ENCODE results near the gene OR52I1. TPM values are rescaled to one million over a fixed set of nuclear protein-coding genes. Genes with fewer than 3 reads are reported as not detected.

OR52I1 gene
- total RNA-seq, 1 donor from 2014 or later = not detected

DNA sequence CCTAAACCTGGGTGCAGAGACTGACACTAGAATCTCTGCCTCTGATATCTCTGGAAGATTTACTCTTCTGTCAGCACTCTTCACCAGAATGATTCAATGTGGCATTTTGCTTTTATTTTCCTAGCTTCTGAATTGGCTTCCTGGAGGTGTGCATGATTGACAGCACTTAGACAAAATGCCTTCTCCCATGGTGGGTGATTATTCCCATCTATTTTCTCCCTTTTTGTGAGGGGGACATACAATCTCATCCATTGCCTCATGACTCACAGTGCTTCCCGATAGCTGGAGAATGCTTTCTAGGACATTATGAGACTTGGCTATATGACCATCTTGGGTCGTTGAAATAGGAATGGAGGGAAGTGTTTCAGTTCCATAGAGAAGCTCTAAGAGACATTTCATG, 18.1 kb downstream of the OR52I1 start:
- no peak for DNase-seq

DNA sequence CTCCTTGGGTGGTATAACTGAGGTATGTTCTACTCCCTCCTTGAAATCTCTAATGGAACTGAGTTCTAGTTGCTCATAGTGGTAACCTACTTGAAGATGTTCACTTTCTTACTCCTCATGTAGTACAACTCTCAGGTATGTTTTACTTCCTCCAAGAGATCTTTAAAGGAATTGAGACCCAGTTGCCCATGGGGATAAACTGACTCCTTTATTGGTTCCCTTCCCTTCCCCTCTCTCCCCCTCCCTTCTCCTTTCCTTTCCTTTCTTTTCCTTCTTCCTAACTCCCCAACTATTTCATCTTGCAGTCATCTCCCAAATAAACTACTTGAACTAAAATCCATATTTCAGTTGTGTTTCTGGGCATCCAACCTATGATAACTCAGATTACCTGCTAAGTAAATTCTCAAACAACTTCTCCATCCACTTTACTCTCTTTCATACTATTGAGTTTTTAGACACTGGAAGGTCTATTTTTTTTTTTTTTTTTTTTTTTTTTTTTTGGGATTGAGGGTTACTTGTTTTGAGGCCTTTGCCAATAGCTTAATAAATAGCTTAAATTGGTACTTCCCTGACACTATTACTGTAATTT, 22.1 kb downstream of the OR52I1 start:
- no peak for DNase-seq

DNA sequence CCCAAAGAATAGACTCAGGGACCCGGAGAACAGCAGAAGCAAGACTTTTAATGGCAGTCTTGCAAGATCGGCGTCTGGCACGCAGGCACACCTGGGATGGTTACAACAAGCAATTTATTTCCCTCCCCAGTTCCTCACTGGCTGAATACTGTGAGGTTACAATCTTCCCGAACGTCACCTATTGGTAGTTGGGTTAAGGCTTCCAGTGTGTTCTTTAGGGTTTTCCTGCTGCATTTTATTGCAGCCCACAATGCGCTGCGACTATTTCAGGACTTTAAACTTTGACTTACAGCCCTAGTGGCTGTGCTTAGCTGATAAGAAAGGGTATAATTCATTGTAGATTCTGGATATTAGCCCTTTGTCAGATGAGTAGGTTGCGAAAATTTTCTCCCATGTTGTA, 25.7 kb downstream of the OR52I1 start:
- DNase-seq = no peak

DNA sequence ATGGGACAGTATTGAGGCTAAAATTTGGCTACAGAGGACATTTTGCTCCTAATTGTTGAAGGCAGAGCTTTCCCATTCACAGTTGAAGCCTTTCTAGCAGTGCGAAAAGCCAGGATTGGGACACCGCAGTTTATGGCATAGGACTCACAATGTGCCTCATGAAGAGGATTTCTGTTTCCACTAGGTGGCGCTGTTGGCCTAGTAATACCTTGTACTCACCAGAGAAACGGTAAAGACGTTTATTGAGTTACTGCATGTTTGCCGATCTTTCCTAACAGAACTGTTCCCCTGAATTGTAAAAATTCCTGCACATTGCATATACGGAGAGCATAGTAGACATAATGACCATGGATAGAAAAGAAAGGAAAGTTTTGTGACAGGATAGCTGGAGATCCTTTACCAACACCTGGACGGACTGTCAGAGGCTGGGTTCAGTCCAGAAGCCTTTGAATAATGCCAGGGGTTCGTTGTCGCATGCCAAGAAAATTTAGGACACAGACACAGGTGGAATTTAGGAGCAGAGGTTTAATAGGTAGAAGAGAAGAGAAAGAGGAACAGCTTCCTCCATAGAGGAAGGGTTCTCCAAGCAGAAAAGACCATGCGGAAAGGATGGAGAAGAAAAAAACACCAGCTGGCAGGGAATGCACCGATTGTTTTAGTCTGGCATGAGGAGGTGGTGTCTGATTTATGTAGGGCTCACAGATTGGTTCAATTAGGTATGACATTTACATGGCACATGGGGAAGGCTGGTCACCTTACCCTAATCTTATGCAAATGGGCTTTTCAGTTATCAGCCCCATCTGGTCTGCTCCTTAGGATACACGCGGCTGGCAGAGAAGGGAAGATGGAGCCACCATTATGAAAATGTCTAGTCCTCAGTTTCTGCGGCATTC, 32.6 kb downstream of the OR52I1 start:
- peak; percentile 7 for DNase-seq

DNA sequence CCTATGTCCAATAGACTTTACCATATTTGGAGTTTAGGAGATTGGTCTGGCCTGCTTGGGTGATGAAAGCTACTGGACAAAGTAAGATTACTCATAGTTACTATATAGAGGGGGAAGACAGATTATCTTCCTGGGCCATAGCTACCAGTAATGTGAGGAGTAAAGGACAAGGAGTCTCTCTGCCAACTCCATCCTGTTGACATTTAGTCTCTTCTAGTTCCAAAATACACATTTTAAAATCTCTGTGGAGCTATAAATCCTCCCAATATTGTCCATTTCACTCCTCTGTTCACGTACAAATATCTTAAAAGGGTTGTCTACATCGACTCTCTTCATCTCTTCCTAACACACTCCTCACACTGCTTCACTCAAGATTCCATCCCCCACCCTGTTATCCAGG, 42.3 kb downstream of the OR52I1 start:
- no peak for DNase-seq

DNA sequence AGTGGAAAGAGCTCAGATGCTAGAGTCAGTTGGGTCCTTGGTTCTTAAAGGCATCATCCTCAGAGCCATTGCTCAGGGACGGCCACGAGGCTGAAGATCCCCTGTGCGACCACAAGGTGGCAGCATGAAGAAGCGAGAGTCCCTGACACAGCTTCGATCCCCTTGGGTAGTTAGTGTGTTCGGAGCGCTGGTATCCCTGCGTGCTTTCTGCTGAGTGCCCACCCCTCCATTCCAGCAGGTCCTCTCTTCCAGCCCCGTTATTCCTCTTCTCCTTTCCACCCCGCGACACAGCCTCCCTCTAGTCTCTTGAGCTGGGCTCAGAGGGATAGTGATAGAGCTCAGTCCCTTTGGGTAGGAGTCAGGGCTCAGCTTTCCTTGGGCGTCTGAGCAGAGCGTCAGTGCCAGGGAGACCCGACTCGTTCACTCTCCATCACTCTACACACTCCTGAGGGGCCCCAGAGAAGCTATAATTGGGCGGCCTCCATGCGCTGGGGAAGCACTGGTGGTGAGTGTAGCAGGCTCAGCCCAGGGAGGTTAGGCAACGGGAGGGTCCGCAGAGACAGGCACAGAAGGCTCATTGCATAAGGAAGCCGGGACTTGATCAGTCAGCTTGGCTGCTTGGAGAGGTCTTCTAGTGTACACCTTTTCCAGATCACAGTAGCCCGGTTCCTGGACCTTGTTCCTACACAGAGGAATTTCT, 43.3 kb downstream of the OR52I1 start, which contains the start of gene OR51D1:
Gene OR51D1 (plus strand): TSS at position 516 of the 700 bp plus-strand sequence. CDS start 2,314 bp downstream, outside the sequence.
- DNase-seq = peak; percentile 33

DNA sequence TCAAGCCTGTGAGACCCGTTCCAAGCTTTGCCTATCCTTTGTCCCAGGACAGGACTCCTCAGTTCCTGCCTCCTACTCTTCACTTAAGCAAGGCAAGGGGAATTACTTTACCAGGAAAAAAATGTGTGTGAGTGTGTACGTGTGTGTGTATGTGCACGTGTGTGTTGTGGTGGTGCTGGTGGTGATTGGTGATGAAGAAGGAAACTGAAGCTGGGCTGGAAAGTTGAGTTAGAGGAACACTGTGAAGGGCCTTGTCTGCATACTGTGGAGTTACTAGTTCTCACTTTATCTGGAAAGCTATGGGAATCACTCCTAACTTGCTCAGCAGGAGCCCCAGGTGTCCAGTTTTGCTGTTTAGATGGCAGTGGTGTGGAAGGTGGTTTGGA, 43.8 kb downstream of the OR52I1 start:
- no peak for DNase-seq

DNA sequence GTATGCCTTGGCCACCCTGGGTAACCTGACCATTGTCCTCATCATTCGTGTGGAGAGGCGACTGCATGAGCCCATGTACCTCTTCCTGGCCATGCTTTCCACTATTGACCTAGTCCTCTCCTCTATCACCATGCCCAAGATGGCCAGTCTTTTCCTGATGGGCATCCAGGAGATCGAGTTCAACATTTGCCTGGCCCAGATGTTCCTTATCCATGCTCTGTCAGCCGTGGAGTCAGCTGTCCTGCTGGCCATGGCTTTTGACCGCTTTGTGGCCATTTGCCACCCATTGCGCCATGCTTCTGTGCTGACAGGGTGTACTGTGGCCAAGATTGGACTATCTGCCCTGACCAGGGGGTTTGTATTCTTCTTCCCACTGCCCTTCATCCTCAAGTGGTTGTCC, 46.1 kb downstream of the OR52I1 start:
- no peak for DNase-seq

DNA sequence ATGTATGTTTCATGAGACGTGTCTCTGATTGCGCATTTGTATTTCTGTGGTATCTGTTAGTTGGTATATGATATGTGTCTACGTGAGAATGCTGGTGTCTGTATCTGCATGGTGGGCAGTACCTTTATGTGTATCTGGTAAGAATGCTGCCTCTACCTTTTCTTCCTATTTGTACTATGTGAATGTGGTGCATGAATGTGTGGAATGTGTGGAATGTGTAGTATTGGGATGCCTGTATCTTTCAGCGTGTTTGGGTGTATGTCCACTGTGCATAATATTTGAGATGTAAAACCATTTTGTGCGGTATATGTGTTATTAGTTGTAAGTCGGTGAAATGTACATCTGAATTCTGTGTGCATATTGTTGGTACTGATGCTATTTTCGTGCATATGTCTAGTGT, 47.7 kb downstream of the OR52I1 start:
- DNase-seq = no peak

DNA sequence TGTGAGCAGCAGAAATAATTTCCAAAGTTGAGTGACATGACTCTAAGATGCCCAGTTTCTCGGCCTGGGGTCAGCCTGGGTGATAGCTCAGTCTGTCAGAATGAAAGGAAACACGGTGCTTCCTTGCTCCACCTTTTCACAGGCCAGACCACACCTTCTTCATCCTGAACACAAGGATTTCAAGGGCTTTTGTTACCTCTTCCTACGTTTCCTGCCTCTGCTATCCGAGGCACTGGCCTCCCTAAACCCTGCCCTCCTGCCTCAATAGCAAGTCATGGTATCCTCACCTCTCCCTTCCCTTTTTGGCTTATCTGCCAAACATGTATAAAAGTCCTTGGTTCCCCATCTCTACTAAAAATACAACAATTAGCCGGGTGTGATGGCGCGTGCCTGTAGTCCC, 48.2 kb downstream of the OR52I1 start:
- DNase-seq = no peak

DNA sequence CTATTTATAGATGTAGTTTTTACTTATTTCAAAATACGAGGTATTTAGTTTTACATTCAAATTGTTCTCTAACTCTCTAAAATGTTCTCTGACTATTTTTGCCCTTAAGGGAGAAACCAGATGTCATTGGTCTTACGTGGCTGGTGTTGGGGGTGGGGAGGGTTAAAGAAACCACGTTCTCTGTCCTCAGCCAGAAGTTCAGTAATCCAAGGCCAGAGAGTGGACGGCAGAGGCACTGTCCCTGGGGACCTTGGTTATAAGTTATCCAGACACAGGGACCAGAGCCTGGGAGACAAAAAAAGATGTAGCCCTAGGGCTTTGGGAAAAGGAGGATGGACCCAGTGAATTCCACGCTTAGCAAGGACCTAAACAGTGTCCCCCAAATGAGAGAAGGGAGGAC, 49.2 kb downstream of the OR52I1 start:
- DNase-seq = no peak

DNA sequence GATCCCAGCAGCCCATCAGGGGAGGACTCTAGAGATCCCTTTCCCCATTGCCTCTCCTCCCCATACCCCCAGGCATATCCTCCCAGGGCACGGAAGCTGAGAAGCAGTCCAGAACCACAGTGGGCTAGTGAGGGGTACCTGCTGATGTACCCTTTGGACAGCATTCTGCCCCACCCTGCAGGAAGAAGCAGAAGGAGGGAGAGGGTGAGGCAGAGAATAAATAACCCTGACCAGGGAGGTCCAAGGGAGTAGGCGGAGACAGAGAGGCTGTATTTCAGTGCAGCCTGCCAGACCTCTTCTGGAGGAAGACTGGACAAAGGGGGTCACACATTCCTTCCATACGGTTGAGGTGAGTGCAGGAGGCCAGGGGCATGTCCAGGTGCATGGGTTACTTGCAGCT, 49.8 kb downstream of the OR52I1 start, which contains the start of gene OR51E1:
Gene OR51E1 (plus strand): TSS at position 301 of the 400 bp plus-strand sequence. CDS start 8,545 bp downstream, outside the sequence.
- DNase-seq = no peak

DNA sequence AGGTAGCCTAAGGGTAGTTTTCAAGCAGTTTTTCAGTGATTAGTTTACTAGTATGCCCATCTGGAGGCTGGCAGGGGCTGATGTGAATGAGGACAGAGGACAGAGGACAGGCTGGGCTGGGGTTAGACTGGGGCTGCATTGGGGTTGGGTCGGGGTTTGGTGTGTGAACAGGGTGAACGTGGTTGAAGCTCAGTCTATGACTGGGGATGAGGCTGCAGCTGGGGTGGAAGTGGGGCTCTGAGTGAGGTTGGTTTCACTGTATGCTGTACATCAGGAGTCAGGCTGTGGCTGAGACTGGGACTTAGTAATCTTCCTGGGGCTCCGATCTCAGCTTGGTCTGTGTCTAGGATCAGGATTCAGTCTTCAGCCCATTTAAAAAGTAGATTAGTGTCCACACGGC, 50.4 kb downstream of the OR52I1 start:
- no peak for DNase-seq

Other genes with a start within 250 kb of the OR52I1 start
- gene OR52B4, start 225.7 kb upstream of the OR52I1 start, total RNA-seq = not detected
- gene TRIM21, start 200.3 kb upstream of the OR52I1 start, total RNA-seq = 10.0 TPM
- gene OR52K2, start 144.7 kb upstream of the OR52I1 start, total RNA-seq = not detected
- not detected for gene OR52K1, start 111.4 kb upstream of the OR52I1 start, total RNA-seq
- not detected for gene OR52M1, start 48.8 kb upstream of the OR52I1 start, total RNA-seq
- gene OR52I2, start 12.3 kb upstream of the OR52I1 start, total RNA-seq = not detected
- gene TRIM68, start 14.2 kb downstream of the OR52I1 start, total RNA-seq = 7.7 TPM
- not detected for gene OR51D1, start 43.4 kb downstream of the OR52I1 start, total RNA-seq
- 1.1 TPM for gene OR51E1, start 49.9 kb downstream of the OR52I1 start, total RNA-seq
- 0.10 TPM for gene OR51E2, start 103.8 kb downstream of the OR52I1 start, total RNA-seq
- gene MMP26, start 110.7 kb downstream of the OR52I1 start, total RNA-seq = not detected
- not detected for gene OR51F1, start 175.9 kb downstream of the OR52I1 start, total RNA-seq
- gene OR52R1, start 210.3 kb downstream of the OR52I1 start, total RNA-seq = not detected
- gene OR51F2, start 227.3 kb downstream of the OR52I1 start, total RNA-seq = not detected